Sigmoid colon (tissue), 4 donors: ENCODE results near the gene PTPRA.

ENCODE experiments used
- CTCF ChIP-seq, 4 experiments: fragments of 450-650 bp in 3 of 4; fragments of 200-600 bp in 1 of 4; IDR thresholded peaks; one replicate each; pipeline ENCODE4 v1.5.1; 2016 to 2019; ENCODE audit warnings: antibody characterized with exemption in 4 of 4, mild to moderate bottlenecking in 3 of 4, moderate library complexity in 2 of 4
- EP300 ChIP-seq, 4 donors: sonication (generic); formaldehyde crosslinking; IDR thresholded peaks; one replicate each; pipeline ENCODE4 v1.6.1; 2017; ENCODE audit warnings: antibody characterized with exemption in 4 of 4
- POLR2A ChIP-seq, 2 donors: fragments of 450-650 bp; IDR thresholded peaks; one replicate each; pipeline ENCODE4 v1.6.1; 2016; ENCODE audit warnings: antibody characterized with exemption in 2 of 2, mild to moderate bottlenecking in 2 of 2, moderate library complexity in 2 of 2
- POLR2AphosphoS5 ChIP-seq, 4 donors: sonication (generic); formaldehyde crosslinking; IDR thresholded peaks; one replicate each; pipeline ENCODE4 v1.6.1; 2017; ENCODE audit warnings: antibody characterized with exemption in 4 of 4

- TF ChIP-seq CTCF (IDR thresholded peaks at IDR 0.05) = no peak
- TF ChIP-seq POLR2AphosphoS5 (IDR thresholded peaks at IDR 0.05) = no peak
- no peak for TF ChIP-seq POLR2A (IDR thresholded peaks at IDR 0.05)
- TF ChIP-seq EP300 (IDR thresholded peaks at IDR 0.05) = no peak
These were observed 7.7 kb upstream of the PTPRA start for GRCh38 chr20:2865630-2866029.
